Stimulated activated CD8-positive, alpha-beta memory T cell treated with anti-CD3 and anti-CD28 coated beads, Interleukin-7, amount 100 ng/mL, for 24 hours (primary cell): ENCODE measurements around the gene CUL2.
"Not testable (repeated sequence)": the region's sequence is repeated elsewhere in the genome, so short reads cannot be mapped to it uniquely, and the experiment has no call there.

Source experiments
- DNase-seq: peaks from one replicate; pipeline ENCODE4 v3.0.0-alpha.2; 2020; ENCODE audit warnings: low read depth

Gene CUL2

GRCh38 chr10:35019041-35020024 lies 70.8 kb downstream of the CUL2 start:
- no peak for DNase-seq

DNA sequence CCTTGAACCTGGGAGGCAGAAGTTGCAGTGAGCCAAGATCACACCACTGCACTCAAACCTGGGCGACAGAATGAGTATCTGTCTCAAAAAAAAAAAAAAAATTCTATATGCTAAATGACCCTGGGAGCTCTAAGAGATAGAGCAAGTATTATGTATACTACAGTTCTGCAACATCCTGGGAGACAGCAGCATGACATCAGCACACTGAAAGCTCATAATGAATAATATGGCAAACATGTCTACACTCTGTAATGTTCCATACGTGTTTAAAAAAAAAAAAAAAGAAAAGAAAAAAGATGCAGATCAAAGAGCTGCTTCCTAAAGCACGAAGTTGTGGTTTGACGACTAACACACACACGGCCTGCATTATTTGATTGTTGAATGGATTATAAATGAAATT lies 72.5 kb downstream of the CUL2 start:
- DNase-seq = no peak

GRCh38 chr10:35015843-35016408 lies 74.2 kb downstream of the CUL2 start:
- DNase-seq = no peak

- no peak for DNase-seq
Observed at GRCh38 chr10:35012781-35013180, 77.4 kb downstream of the CUL2 start.

GRCh38 chr10:35011771-35012191 lies 78.4 kb downstream of the CUL2 start:
- DNase-seq = no peak

DNA sequence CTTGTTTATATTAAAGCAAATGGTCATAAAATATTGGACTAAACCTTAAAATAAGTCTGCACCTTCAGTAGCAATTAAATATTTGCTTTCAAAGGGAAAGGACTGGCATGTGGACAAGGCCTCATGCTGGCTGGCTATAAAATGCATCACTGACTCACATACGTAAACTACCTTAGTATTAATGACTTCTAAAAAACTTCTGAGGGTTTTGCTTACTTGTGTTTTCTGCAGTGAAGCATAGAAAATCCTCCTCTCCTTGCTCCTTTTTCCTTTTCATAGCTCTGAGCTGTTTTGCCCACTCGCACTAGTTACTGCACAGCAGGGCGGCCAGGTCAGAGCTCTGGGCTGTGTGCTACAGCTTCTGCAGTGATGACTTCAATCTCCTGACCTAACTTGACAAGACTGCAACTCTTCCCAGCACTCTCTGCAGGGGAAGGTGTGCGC lies 82.3 kb downstream of the CUL2 start:
- no peak for DNase-seq

- DNase-seq = no peak
Observed at GRCh38 chr10:35006836-35007235, 83.3 kb downstream of the CUL2 start.

DNA sequence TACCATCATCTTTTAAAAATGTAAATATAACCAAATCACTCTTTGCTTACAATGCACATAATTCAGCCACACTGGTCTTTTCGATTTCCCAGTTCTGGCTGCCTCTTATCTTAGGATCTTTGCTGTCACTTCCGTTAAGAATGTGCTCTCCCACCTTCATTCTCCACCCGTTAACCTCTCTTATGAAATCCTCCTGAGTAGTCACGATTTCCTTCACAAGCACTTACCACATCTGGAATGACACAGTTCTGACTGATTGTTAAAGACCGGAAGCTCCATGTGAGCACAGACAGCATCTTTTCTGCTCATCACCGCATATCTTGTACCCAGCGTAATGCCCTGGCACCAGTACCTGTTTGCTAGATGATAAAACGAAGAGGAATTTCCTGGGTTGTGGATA lies 84.3 kb downstream of the CUL2 start:
- no peak for DNase-seq

DNA sequence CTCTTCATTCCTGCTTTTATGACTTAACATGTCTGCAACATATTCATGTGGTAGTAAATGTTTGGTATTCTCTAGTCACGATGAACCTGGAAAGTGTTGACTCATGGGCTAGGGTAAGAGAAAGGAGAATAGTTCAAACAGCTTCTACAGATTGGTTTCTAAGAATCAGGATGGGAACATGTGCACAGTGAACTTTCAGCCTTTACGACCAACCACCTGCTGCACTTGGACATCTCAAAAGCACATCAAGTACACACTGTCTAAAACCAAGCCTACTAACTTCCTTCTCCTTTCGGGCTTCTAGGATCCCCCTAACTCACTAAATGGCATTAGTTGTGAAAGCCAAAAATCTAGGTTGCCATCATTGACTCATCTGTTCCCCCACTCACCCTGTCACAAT lies 85.5 kb downstream of the CUL2 start:
- no peak for DNase-seq

GRCh38 chr10:35003906-35004305 lies 86.2 kb downstream of the CUL2 start:
- no peak for DNase-seq

DNA sequence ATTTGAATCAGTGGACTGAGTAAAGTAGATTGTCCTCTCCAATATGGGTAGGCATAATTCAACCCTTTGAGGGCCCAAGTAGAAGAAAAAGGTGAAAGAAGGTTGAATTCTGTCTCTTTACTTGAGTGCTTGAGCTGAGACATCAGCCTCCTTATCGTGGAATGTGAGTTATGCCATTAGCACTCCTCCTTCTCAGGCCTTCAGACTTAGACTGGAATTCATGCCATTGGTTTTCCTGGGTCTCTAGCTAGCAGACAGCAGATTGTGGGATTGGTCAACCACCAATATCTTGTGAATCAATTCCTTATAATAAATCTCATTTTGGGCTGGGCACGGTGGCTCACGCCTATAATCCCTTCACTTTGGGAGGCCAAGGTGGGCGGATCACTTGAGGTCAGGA lies 89.2 kb downstream of the CUL2 start:
- DNase-seq = no peak

DNA sequence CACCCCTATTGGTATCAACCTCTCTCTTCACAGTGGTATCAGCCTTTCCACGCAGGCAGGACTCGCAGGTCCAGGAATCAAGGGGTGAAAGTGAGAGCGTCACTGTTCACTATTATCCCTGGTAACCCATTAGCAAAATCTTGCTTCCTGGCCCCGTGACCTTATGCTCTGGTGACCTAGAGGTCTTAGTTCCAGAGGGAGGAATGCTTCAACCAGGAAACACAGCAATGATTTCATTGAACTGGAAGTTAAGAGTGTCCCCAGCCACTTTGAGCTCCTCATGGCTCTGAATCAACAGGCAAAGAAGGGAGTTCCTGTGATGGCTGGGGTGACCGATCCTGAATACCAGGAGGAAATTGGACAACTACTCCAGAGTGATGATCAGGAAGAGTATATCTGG lies 90.6 kb downstream of the CUL2 start:
- no peak for DNase-seq

- DNase-seq = no peak
Observed at GRCh38 chr10:34998940-34999339, 91.2 kb downstream of the CUL2 start.

DNA sequence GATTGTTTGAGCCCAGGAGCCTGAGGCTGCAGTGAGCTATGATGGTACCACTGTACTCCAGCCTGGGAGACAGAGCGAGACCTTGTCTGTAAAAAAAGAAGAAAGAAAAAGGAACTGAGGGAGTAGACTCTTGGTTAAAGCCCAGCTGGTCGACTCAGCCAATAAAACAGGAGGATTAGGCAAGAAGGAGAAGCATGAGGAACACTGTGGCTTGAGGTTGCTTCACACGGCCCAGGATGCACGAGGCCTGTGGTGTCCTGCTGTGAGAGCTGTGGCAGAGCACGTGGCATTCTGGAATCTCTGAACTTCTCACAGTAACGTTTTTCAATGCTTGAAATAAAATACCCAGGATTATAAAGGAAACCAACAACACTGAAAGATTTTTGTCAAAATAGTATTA lies 93.3 kb downstream of the CUL2 start:
- no peak for DNase-seq

- no peak for DNase-seq
Observed at GRCh38 chr10:34995925-34996324, 94.2 kb downstream of the CUL2 start.

DNA sequence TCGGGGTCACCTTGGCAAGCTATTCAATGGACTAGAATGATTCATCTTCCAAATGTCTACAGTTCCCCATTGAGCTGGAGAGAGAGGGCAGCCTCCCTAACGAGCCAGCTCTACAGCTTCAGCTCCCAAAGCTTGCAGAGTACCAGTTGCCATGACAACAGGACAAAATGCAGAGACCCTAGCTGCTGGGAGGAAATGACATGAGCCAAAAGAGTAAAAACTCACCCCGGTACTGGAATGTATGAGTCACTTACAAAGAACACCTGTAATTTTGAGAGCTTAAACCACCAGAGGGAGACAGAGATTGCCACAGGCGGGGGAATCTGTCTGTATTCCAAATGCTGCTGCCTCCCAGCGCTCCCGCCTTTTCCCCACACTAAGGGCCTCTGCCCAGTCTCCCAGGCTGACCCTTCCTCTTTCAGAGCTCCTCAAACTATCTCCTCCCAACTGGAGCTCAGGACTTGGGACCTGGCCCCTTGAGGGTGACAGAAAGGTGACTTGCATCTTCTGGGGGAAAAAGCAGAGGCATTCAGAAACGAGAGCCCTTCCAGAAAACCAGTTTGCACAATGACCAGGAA lies 95.5 kb downstream of the CUL2 start:
- DNase-seq = no peak

DNA sequence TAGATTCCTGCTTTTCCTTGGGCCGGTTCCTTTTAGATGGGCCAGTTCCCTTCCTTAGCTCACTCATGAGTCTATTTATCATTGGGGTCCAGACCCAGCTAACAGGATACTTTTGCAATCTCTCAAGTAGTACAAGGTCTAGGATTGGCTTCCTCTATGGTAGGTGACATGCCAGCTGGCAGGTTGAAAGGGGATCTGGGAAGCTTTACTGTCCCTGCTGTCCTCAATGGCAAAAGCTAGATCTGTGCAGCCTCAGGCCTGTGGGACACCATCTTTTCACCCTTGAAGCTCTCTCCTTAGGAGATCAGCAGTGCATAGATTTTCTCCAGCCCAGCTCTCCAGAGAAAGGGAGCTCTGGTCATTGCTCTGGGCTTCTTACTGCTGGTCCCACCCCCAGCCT lies 96.4 kb downstream of the CUL2 start:
- DNase-seq = no peak

DNA sequence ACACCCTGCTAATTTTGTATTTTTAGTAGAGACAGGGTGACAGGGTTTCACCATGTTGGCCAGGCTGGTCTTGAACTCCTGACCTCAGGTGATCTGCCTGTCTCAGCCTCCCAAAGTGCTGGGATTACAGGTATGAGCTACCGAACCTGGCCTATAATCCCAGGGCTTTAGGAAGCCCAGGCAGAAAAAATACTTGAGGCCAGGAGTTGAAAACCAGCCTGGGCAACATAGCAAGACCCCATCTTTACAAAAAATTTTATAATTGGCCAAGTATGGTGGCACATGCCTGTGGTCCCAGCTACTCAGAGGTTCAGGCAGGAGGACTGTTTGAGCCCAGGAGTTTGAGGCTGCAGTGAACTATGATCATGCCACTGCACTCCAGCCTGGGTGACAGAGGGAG lies 99.0 kb downstream of the CUL2 start:
- DNase-seq = not testable (repeated sequence)

- DNase-seq = no peak
Observed at GRCh38 chr10:34988397-34989067, 101.6 kb downstream of the CUL2 start.

DNA sequence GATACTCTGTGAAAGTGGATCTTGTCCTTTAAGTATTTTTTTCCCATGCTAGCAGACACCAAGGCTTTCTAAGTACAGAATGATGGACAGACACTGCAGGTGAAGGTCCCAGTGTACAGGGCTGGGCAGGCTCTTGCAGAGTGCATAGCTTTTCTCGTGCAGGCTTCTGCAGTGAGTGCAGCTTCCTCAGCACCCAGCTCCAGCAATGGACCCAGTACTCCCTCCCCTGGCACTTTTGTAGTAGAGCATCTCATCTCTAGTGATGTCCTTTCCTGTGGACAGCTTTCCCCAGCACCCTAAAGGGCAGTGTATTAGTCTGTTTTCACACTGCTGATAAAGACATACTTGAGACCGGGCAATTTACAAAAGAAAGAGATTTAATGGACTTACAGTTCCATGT lies 104.3 kb downstream of the CUL2 start:
- DNase-seq = no peak

GRCh38 chr10:34985146-34985545 lies 105.0 kb downstream of the CUL2 start:
- no peak for DNase-seq

- no peak for DNase-seq
Observed at GRCh38 chr10:34981844-34982243, 108.3 kb downstream of the CUL2 start.

GRCh38 chr10:34979938-34980337 lies 110.2 kb downstream of the CUL2 start:
- DNase-seq = no peak
